Measurements from ENCODE around the gene NCAPG2.

DNA sequence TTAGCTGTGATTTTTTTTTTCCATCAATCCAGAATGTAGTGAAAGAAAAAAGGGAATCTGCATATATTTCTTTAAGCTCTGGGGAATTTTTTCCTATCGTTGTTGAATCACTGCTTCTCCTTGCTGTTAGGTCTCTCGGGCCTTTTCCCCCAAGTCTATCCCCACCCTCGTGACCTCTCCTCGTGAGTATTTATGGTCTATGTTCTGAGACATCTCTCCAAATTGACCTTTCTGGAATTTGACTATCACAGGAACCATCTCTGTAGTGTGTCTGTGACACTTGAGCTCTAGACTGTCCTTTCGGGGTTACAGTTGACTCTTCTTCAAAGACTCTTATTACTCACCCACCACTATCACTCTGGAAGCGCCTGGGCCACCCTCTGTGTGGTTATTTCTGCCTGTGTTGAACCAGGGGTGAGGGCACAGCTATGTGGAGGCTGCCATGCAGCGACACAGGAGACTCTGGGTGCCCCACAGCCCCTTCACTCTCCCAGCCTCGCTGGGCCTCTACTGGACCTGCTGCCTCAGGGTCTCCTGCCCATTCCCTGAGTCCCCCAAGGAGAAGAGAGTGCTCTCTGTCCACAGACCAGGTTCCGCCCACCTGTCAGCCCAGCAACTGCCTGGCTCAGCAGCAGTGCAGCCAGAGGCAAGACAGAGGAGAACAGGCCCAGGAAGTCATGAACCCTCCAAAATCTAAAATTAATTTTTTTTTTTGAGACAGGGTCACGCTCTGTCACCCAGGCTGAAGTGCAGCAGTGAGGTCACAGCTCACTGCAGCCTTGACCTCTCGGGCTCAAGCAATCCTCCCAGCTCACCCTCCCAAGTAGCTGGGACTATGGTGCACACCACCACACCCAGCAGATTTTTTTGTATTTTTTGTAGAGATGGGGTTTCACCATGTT, 71.3 kb downstream of the NCAPG2 start:
- no peak for TF ChIP-seq POLR2AphosphoS5 (IDR thresholded peaks at IDR 0.05)
- TF ChIP-seq, protein P1, sequence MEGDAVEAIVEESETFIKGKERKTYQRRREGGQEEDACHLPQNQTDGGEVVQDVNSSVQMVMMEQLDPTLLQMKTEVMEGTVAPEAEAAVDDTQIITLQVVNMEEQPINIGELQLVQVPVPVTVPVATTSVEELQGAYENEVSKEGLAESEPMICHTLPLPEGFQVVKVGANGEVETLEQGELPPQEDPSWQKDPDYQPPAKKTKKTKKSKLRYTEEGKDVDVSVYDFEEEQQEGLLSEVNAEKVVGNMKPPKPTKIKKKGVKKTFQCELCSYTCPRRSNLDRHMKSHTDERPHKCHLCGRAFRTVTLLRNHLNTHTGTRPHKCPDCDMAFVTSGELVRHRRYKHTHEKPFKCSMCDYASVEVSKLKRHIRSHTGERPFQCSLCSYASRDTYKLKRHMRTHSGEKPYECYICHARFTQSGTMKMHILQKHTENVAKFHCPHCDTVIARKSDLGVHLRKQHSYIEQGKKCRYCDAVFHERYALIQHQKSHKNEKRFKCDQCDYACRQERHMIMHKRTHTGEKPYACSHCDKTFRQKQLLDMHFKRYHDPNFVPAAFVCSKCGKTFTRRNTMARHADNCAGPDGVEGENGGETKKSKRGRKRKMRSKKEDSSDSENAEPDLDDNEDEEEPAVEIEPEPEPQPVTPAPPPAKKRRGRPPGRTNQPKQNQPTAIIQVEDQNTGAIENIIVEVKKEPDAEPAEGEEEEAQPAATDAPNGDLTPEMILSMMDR (IDR thresholded peaks at IDR 0.05), result no peak
- TF ChIP-seq POLR2A (IDR thresholded peaks at IDR 0.05), result no peak
- no peak for TF ChIP-seq EP300 (IDR thresholded peaks at IDR 0.05)

Data from gastroesophageal sphincter (tissue), 3 donors.